Mucosa of stomach (tissue), 1 donor: Measurements from ENCODE around the gene PRSS21.

ENCODE experiments used
- H3K27me3 ChIP-seq: one replicate; pipeline ENCODE4 v1.7.0; 2013; ENCODE audit warnings: mild to moderate bottlenecking, low read length; ENCODE audit not compliant: control insufficient read depth, insufficient read depth
- H3K36me3 ChIP-seq: one replicate; pipeline ENCODE4 v1.7.0; 2013; ENCODE audit warnings: low read length; ENCODE audit not compliant: control insufficient read depth, insufficient read depth
- H3K4me1 ChIP-seq: one replicate; pipeline ENCODE4 v1.7.0; 2013; ENCODE audit warnings: mild to moderate bottlenecking, low read length; ENCODE audit not compliant: control insufficient read depth, insufficient read depth
- H3K4me3 ChIP-seq: one replicate; pipeline ENCODE4 v1.7.0; 2013; ENCODE audit warnings: low read length
- H3K9ac ChIP-seq: one replicate; pipeline ENCODE4 v1.7.0; 2013; ENCODE audit warnings: mild to moderate bottlenecking, low read length, moderate library complexity
- H3K9me3 ChIP-seq: one replicate; pipeline ENCODE4 v1.7.0; 2013; ENCODE audit warnings: mild to moderate bottlenecking, low read length, moderate library complexity; ENCODE audit not compliant: control insufficient read depth
- donor health status: Pancreatic carcinoma.

PRSS21 gene

GRCh38 chr16:2775765-2776499 lies 41.1 kb upstream of the PRSS21 start:
- Histone ChIP-seq H3K4me3 (peak overlapping the region; percentile 64), H3K4me1 (peaks cover 24% of the 10 kb centered on the region), H3K36me3 (peaks cover 17% of the 10 kb centered on the region), H3K9ac (peak overlapping the region; percentile 72), H3K27me3 (no peaks in the 10 kb centered on the region), H3K9me3 (no peaks in the 10 kb centered on the region)

DNA sequence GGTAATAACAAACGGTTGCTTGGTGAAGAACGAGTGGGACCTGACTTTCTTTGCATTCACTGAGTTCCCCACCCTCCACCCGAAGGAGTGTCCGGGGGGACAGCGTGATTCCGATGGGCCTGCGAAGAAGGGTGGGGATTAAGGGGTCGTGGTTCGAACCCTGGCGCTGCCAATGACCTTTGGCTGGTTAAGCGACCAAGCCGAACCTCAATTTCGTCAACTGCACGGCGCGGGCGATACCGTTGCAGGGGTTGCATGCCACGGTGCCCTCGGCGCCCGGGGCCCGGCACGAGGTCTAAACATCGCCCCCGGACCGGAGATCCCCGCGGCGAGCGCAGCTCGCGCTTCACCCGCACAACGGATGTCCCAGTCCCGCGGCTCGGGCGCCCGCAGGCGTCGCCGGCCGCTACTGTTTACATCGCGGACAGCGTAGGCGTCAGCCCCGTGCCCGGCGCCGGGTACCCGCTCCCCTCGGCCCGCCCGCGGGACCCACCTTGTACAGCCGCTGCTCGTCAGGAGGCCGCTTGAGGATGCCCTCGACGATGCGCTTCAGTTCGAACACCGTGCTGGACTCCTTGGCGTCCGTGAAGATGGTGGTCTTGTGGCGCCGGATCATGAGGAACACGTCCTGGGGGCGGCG lies 40.4 kb upstream of the PRSS21 start:
- H3K9me3 ChIP-seq: no peaks in the 10 kb centered on the region
- H3K36me3 ChIP-seq: peaks cover 13% of the 10 kb centered on the region
- peak overlapping the region; percentile 64 for H3K4me3 ChIP-seq
- H3K4me1 ChIP-seq: peaks cover 24% of the 10 kb centered on the region
- peak overlapping the region; percentile 72 for H3K9ac ChIP-seq
- H3K27me3 ChIP-seq: no peaks in the 10 kb centered on the region

DNA sequence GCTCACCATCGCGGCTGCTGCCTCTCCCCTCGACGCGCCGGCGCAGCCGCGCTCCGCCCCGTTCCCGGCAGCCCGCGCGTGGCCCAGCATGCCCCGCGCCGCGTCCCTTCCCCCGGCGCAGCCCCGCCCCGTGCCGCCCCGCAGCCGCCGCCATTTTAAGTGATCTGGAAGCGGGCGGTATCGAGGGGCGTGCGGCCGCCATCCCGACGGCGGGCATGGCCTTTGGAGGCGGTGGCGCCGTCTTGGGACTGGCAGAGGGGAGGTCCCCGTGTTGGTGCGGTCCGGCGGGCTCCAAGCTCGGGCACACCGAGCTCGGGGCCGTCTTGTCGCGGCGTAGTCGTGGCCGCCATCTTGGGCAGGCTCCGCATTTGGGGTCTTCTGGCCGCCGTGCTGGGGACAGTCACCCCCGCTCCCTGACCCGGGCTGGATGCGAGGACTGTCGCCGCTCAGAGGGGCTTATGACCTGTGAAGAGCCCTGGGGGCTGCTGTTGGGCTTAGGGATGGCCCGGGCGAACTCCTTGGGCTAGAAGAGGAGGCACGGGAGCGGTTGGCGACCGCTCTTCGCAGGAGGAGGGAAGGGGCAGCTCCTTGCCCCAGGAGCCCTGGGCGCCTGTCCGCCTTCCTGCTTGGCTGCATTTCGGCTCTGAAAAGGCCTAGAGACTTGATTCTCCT lies 39.7 kb upstream of the PRSS21 start, which contains the start of gene ELOB:
TSS of gene ELOB (minus strand) at position 50 of the 672 bp plus-strand sequence. CDS start at position 9, 41 bp downstream.
- Histone ChIP-seq H3K4me3 (peak within 1 kb of the TSS; percentile 92), H3K4me1 (peaks cover 24% of the 10 kb centered on the region), H3K36me3 (peaks cover 8% of the 10 kb centered on the region), H3K9me3 (no peaks in the 10 kb centered on the region), H3K9ac (peak within 1 kb of the TSS; percentile 99), H3K27me3 (no peaks in the 10 kb centered on the region)

- peak overlapping the region; percentile 92 for H3K4me3 ChIP-seq
- peaks cover 24% of the 10 kb centered on the region for H3K4me1 ChIP-seq
- peak overlapping the region; percentile 99 for H3K9ac ChIP-seq
- no peaks in the 10 kb centered on the region for H3K27me3 ChIP-seq
- no peaks in the 10 kb centered on the region for H3K9me3 ChIP-seq
- H3K36me3 ChIP-seq: peaks cover 6% of the 10 kb centered on the region
Measured at GRCh38 chr16:2777903-2778629, 39.0 kb upstream of the PRSS21 start.

GRCh38 chr16:2778630-2778958 lies 38.4 kb upstream of the PRSS21 start:
- Histone ChIP-seq H3K4me3 (peak overlapping the region; percentile 92), H3K9me3 (no peaks in the 10 kb centered on the region), H3K9ac (peak overlapping the region; percentile 99), H3K36me3 (peaks cover under 1% of the 10 kb centered on the region), H3K27me3 (no peaks in the 10 kb centered on the region), H3K4me1 (peaks cover 24% of the 10 kb centered on the region)

GRCh38 chr16:2779151-2779920 lies 37.7 kb upstream of the PRSS21 start:
- H3K36me3 ChIP-seq: no peaks in the 10 kb centered on the region
- H3K9me3 ChIP-seq: no peaks in the 10 kb centered on the region
- no peak overlapping the region for H3K4me3 ChIP-seq

GRCh38 chr16:2779978-2780898 lies 36.8 kb upstream of the PRSS21 start:
- H3K9me3 ChIP-seq: no peaks in the 10 kb centered on the region
- H3K4me1 ChIP-seq: peaks cover 32% of the 10 kb centered on the region
- H3K27me3 ChIP-seq: peaks cover 10% of the 10 kb centered on the region
- H3K36me3 ChIP-seq: no peaks in the 10 kb centered on the region
- no peak overlapping the region for H3K9ac ChIP-seq
- no peak overlapping the region for H3K4me3 ChIP-seq

More at GRCh38 chr16:2779151-2779920, 37.7 kb upstream of the PRSS21 start:
- peaks cover 24% of the 10 kb centered on the region for H3K4me1 ChIP-seq
- H3K27me3 ChIP-seq: peaks cover 1% of the 10 kb centered on the region
- no peak overlapping the region for H3K9ac ChIP-seq

- Histone ChIP-seq H3K27me3 (peaks cover 30% of the 10 kb centered on the region), H3K4me1 (peaks cover 32% of the 10 kb centered on the region), H3K36me3 (no peaks in the 10 kb centered on the region), H3K9ac (no peak overlapping the region), H3K4me3 (no peak overlapping the region), H3K9me3 (no peaks in the 10 kb centered on the region)
Measured at GRCh38 chr16:2782583-2783351, 34.3 kb upstream of the PRSS21 start.

GRCh38 chr16:2783581-2784357 lies 33.3 kb upstream of the PRSS21 start:
- Histone ChIP-seq H3K4me3 (no peak overlapping the region), H3K9ac (no peak overlapping the region), H3K4me1 (peaks cover 23% of the 10 kb centered on the region), H3K27me3 (peaks cover 36% of the 10 kb centered on the region), H3K9me3 (no peaks in the 10 kb centered on the region), H3K36me3 (no peaks in the 10 kb centered on the region)
